Measurements from ENCODE around the gene REN.
A peak's percentile ranks its signal among the peaks of the same experiment; 100 is the strongest.

DNA sequence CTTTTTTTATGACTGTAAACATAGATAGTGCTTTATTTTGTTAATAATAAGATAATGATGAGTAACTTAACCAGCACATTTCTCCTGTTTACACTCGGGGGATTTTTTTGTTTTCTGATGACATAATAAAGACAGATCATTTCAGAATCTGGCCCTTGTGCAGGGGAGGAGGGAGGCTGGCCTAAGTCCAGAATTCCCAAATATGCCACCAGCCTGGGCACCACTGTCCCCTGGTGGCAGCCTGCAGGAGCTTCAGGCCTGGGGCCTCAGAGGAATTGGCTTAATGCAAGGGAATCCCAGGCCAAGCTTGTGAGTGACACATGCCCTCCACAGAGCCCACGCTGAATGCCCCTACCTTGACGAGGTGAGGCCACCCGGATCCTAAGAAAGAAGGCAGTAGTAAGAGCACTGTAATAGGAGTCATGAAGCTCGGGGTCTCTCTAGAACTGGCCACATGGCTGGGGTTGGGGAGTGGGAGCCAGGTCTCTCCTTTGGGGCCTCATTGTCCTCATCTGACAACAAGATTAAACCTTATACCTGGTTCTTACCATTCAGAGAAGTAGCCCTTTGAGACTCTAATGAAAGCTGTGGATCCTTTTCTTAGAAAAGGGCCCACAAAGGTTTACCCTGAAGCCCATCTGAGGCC lies 38.4 kb downstream of the REN start:
- TF ChIP-seq, protein P1, sequence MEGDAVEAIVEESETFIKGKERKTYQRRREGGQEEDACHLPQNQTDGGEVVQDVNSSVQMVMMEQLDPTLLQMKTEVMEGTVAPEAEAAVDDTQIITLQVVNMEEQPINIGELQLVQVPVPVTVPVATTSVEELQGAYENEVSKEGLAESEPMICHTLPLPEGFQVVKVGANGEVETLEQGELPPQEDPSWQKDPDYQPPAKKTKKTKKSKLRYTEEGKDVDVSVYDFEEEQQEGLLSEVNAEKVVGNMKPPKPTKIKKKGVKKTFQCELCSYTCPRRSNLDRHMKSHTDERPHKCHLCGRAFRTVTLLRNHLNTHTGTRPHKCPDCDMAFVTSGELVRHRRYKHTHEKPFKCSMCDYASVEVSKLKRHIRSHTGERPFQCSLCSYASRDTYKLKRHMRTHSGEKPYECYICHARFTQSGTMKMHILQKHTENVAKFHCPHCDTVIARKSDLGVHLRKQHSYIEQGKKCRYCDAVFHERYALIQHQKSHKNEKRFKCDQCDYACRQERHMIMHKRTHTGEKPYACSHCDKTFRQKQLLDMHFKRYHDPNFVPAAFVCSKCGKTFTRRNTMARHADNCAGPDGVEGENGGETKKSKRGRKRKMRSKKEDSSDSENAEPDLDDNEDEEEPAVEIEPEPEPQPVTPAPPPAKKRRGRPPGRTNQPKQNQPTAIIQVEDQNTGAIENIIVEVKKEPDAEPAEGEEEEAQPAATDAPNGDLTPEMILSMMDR (IDR thresholded peaks at IDR 0.05; ENCODE audit: low read length), result peak; percentile 54
- TF ChIP-seq EZH2 (IDR thresholded peaks at IDR 0.05; ENCODE audit: borderline replicate concordance, low read length), result no peak
